SKM-1 (cell line): ENCODE results near the gene TCF7L1.

Experiments
- DNase-seq: peaks from one replicate; lab custom pipeline; 2025; ENCODE audit not compliant: unreplicated experiment; lab: John Stamatoyannopoulos, UW

The TCF7L1 gene

GRCh38 chr2:85160966-85161960 lies 28.1 kb downstream of the TCF7L1 start:
- DNase-seq: no peak

DNA sequence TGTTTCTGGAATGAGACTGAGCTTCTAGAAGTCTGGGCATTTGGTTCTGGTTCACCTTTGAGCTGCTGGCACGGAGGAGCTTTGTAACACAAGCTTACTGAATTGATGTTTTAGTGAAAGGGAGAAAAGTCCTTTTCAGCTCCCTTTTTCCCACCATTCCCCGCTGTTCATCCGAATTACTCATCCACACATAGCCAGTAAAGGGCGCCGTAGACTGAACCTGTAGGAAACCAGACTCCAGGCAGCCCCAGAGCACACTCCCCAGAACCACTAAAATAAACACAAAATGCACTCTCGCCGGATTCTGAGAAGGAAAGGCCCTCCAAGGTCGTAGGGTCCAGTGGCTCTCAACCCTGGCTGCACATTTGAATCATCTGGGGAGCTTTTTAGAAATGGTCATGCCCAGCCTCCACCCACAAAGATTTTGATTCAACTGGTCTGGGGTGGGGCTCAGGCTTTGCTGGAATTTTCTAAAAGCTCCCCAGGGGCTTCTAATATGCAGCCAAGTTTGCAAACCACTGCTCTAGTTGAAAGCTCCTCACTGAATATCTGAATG lies 29.6 kb downstream of the TCF7L1 start:
- no peak for DNase-seq

DNA sequence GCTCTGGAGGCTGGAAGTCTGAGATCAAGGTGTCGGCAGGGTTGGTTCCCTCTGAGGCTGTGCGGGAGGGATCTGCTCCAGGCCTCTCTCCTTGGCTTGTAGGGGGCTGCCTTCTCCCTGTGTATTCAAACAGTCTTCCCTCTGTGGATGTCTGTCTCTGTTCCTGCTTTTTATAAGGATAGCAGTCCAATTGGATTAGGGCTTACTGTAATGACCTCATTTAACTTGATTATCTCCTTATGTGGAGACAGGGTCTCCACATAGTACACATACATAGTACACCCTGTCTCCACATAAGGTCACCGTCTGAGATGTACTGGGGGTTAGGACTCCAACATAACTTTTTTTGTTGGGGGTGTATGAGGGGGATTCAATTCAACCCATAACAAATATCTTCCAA lies 30.5 kb downstream of the TCF7L1 start:
- no peak for DNase-seq

- DNase-seq: no peak
Measured at GRCh38 chr2:85164145-85164569, 31.0 kb downstream of the TCF7L1 start.

DNA sequence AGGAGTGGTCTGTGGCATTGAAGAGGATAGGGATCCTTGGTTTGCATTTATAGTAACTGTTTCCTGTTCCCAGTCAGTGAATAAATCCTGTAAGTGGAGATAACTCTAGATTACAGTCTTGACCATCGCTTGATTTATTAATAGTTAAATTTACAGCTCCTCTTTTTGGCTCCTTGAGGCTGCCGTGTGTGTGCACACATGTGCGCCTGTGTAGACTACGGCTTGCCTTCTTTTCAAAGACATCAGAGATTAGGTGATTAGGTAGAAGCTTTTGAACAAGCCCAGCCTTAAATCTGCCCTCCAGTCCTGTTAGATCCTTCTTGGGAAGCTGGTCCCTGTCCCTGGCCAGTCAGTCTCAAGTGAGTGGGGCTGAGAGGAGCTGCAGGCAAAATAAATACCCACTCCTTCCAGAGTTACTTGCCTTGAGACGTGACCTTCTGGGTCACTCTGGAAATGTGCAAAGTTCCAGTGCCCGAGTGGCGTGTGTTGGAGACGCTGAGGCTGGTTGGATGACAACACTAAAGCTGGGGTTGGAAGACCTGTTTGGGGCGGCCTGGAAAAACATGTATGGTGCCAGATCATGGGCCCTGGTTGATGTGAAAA lies 32.0 kb downstream of the TCF7L1 start:
- no peak for DNase-seq

- no peak for DNase-seq
Measured at GRCh38 chr2:85166021-85166420, 32.8 kb downstream of the TCF7L1 start.

- DNase-seq: no peak
Measured at GRCh38 chr2:85167479-85167878, 34.3 kb downstream of the TCF7L1 start.

DNA sequence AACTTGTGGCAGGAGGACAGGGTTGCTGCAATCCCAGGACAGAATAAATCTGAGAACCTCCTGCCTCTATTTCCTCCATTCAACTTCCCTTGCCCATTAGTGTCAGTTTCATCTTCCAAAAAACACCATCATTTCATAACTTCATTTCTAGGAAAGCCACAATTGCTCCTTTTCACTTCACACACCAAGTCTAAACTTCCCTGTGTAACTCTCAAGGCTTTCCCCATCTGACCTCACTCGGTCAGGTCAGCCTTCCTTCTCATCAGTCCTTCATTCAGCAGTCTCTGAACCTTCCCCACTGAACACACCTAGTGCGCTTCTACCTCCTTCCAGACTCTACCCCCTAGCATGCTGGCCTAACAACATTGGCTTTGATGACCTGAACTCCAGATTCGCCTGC lies 35.8 kb downstream of the TCF7L1 start:
- DNase-seq: no peak

GRCh38 chr2:85169581-85169980 lies 36.4 kb downstream of the TCF7L1 start:
- DNase-seq: no peak

DNA sequence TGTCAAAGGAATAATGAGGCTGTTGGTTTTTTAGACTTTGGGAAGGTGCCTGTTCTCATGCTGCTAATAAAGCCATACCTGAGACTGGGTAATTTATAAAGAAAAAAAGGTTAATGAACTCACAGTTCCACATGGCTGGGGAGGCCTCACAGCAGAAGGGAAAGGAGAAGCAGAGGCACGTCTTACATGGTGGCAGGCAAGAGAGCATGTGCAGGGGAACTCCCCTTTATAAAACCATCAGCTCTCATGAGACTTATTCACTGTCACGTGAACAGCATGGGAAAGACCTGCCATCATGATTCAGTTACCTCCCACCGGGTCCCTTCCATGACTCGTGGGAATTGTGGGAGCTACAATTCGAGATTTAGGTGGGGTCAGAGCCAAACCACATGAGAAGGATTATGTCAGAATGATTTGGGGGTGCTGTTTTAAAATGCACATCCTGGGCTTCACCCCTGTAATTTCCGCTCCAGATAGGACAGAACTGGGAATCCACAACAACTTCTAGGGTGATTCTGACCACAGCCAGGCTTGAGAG lies 37.8 kb downstream of the TCF7L1 start:
- no peak for DNase-seq

DNA sequence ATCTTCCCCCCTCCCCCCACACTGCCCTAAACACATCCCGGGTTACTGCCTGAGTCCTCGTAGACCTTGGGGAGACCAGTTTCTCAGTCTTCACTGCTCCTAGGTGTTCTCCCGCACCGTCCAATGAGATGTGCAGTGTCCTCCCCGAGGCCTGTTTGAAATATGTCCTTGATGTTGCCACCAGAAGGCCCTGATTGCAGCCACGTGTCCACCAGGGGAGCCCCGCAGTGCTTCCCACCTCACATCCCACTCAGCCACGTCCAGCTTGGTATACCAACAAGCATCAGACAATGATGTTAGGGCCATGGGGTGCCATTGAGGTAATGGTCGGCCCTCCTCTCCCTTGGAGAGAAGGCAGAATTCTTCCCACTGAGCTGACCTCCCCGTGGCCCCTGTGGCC lies 38.7 kb downstream of the TCF7L1 start:
- DNase-seq: no peak

- no peak for DNase-seq
Measured at GRCh38 chr2:85173909-85174308, 40.7 kb downstream of the TCF7L1 start.

DNA sequence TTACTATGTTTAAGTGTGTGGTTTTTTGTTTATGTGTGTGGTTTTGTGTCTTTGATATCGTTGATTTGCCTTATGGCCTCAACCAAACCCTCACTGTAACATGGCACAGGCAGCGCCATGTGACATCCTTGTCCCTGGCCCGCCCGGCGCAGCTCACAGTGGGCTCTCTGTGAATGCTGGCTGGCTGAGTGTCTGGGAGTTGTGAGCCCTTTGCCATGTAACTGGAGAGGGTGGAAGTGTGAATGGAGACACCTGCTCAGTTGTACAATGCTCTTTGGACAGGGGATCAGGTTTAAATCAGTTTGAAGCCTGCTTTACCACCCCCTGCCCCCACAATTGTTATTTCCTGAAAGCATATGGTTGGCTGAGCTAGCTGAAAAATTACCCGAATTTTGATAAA lies 41.8 kb downstream of the TCF7L1 start:
- no peak for DNase-seq

- DNase-seq: no peak
Measured at GRCh38 chr2:85175369-85176299, 42.4 kb downstream of the TCF7L1 start.

DNA sequence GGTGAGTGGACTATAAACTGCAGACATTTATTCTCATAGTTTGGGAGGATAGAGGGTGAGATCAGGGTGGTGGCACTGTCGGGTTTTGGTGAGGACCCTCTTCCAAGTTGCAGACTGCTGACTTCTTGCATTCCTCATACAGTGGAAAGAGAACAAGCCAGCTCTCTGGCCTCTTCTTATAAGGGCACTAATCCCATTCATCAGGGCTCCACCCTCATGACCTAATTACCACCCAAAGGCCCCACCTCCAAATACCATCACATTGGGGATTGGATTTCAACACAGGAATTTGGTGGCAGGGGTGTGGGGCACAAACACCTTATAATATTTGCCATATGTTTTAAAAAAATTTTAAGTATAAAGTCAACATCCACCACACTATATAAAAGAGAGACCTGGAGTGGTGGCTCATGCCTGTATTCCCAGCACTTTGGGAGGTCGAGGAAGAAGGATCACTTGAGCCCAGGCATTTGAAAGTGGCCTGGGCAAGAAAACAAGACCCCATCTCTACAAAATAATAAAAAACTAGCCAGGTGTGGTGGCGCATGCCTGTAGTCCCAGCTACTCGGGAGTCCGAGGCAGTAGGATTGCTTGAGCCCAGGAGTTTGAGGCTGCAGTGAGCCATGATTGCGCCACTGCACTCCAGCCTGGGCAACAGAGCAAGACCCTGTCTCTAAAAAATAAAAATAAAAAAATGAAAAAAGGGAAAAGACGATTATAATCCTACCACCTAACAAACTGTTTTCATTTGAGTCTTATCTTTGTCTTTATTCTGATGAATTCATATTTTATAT lies 44.0 kb downstream of the TCF7L1 start:
- DNase-seq: no peak

- no peak for DNase-seq
Measured at GRCh38 chr2:85178154-85178553, 45.0 kb downstream of the TCF7L1 start.

GRCh38 chr2:85178980-85179411 lies 45.8 kb downstream of the TCF7L1 start:
- no peak for DNase-seq

DNA sequence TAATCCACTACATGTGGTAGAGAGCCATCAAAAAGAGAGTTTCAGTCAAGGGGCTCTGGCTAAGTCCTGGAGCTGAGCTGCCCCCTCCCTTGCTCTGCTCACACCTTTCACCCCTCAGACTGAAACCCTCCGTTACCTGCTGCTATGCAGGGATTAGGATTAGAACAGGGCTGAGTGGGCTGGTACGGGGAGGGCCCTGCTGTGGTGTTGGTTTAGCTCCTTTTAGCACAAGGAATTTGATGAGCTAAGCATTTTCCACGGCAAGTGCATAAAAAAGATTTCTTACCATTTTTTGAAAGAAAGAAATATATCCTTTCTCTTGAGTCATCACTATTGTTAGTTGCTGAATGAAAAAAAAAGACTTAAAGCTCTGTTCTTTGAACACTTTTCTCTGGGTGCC lies 46.3 kb downstream of the TCF7L1 start:
- DNase-seq: no peak

DNA sequence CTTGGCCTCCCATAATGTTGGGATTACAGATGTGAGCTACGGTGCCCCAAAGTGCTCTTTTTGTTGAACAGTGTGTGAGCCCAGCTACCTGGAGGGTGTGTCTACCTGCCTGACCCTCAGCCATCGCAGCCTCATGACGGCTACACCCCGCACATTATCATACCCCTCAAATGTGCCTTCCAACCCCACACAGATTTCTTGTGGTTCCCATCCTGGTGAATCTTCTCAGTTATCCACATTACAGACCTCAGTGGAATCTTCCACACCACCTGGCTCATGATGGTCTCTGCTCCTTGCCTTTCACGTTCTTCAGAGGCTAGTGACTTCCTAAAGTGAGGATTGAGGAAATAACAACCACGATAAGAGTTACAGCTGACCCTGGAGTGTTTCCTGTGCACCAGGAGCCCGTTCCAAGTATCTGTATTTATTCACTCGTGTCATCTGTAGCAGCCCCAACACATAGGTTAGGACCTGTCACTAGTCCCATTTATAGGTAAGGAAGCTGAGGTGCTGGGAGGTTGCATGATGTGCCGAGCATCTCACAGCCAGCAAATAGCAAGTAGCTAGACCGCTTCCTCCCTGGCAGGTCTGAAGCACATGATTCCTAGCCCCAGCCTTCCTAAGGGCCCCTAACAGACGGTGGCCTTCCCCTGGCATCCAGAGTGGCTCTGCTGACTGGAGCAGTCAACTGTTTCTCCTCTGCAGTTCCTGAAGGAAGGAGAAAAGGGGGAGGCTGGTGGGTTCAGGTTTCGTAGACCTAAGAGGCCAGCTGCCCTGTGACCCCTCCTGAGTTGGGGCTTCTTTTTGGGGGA lies 47.3 kb downstream of the TCF7L1 start:
- DNase-seq: no peak
